Measurements from ENCODE around the gene RNASE11. TPM values are rescaled to one million over a fixed set of nuclear protein-coding genes. Genes with fewer than 3 reads are reported as not detected.

RNASE11 gene
- total RNA-seq (not detected in 2 replicates), polyA plus RNA-seq (not detected in 2 replicates), polyA minus RNA-seq (not detected in 2 replicates), Bru-seq, nascent RNA (not detected), BruChase-seq, experiment 1, labeled RNA remaining after a 6-hour chase (not detected), BruChase-seq, experiment 2, labeled RNA remaining after a 2-hour chase (not detected)
- polyA plus RNA-seq (2011; cell fraction: cytosol; rRNA removed) = not detected in 2 replicates
- not detected in 2 replicates for polyA plus RNA-seq (2011; cell fraction: nucleus; rRNA removed)
- not detected in 2 replicates for polyA plus RNA-seq (2012)
- polyA minus RNA-seq (2011; cell fraction: cytosol; rRNA and poly(A)+ RNA removed) = not detected
- polyA minus RNA-seq (2011; cell fraction: nucleus; rRNA and poly(A)+ RNA removed) = not detected in 2 replicates
- long read RNA-seq = 0 reads

DNA sequence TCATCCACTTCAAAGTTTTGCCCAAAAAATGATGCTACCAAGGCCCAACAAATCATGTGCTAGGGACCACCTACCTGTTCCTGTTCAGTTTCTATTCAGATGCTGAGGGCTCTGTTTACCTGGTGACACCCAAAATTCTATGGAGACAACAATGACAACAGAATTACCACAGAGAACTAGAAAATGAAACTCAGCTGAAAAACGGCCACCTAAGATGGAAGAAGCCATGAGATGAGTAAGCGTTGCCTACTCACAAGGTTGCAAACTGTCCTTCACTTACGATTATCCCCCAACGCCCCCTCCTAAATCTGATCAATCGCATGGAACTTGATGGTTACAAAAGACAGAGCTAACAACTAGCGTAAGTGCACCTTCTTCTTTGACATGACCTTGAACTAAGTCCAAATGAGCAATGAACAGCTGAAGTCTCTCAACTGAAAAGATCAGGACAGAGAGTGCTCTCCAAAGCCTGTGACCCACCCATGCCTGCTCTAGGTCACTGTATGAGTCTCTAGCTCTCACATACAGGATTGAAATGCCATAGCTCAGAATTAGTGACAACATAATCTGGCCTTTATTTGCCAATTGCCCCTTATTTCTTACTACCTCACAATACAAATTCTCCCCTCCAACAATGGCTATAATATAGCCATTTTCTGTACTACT is at the start of gene RNASE11:
Gene RNASE11 (minus strand): TSS at position 513 of the 666 bp plus-strand sequence.
- ChIA-PET CTCF (interaction anchor here (0.8 to 1.0 kb wide), 2 partner anchors 21 to 56 kb away, joined by 3 read pairs; no protein-coding TSS in a partner anchor), POLR2A (no interaction called here)
- DNase-seq (ENCODE audit: low read depth, low spot score) = no peak
- Histone ChIP-seq H3K27ac (ENCODE audit: insufficient read depth, low read depth, low read length) (no peak within 1 kb of the TSS), H3K4me3 (replicated peaks in 1 of 3; ENCODE audit: insufficient read depth in 1 of 3, low read depth in 1 of 3, low read length in 3 of 3) (no peak within 1 kb of the TSS), H3K9me3 (replicated peaks; ENCODE audit: control insufficient read depth, insufficient read depth, low read length) (no peaks in the 10 kb centered on the region), H3K36me3 (ENCODE audit: control insufficient read depth in 2 of 2, extremely low read depth in 1 of 2, insufficient read depth in 2 of 2, low read length in 2 of 2) (no peaks in the 10 kb centered on the region), H3K4me1 (ENCODE audit: control insufficient read depth, extremely low read depth, insufficient read depth, low read length) (no peaks in the 10 kb centered on the region), H3K9me1 (replicated peaks; ENCODE audit: control insufficient read depth, extremely low read depth, insufficient read depth, low read length) (no peaks in the 10 kb centered on the region), H4K20me1 (replicated peaks; ENCODE audit: control insufficient read depth, extremely low read depth, insufficient read depth, low read length) (no peaks in the 10 kb centered on the region), H3K27me3 (ENCODE audit: control insufficient read depth in 2 of 2, insufficient read depth in 2 of 2, low read length in 2 of 2) (peaks cover 8 to 44% of the 10 kb centered on the region in 2 experiments), H3K4me2 (ENCODE audit: insufficient read depth, low read length) (no peak within 1 kb of the TSS), H2AFZ (ENCODE audit: low read depth, low read length) (no peak within 1 kb of the TSS), H3K79me2 (ENCODE audit: control insufficient read depth, insufficient read depth, low read length) (no peaks in the 10 kb centered on the region), H3K9ac (replicated peaks; ENCODE audit: extremely low read depth, insufficient read depth, low read length) (no peak within 1 kb of the TSS)
- dilution Hi-C loops (cut with MboI; ENCODE audit: extremely low pct_ligation_motif_present, low sequenced_read_pairs) (no loop called here), intact Hi-C loops (cut with micrococcal nuclease) (no loop called here)
- FAIRE-seq = no peak
- TF ChIP-seq POLR2AphosphoS5 (IDR thresholded peaks at IDR 0.05; ENCODE audit: insufficient read depth, low read depth, low read length) (no peak), GATA2 (IDR thresholded peaks at IDR 0.05; ENCODE audit: insufficient read depth, insufficient read length, low read depth, low read length) (no peak), FOS (IDR thresholded peaks at IDR 0.05; ENCODE audit: borderline replicate concordance, insufficient read depth, low read length) (no peak), EZH2 (IDR thresholded peaks at IDR 0.05; ENCODE audit: borderline replicate concordance, low read depth, low read length, severe bottlenecking) (no peak), JUN (IDR thresholded peaks at IDR 0.05; ENCODE audit: borderline replicate concordance, insufficient read depth, insufficient read length, low read depth) (no peak)
- no TSS peak for BruUV-seq (replicated peaks)
